Measurements from ENCODE around the gene GYG1. TPM values are rescaled to one million over a fixed set of nuclear protein-coding genes. Genes with fewer than 3 reads are reported as not detected.

The GYG1 gene
- total and polyA plus RNA-seq, 2 experiments from 2014 or later: 26.2 to 57.2 TPM

GRCh38 chr3:149011676-149012075 lies 20.3 kb downstream of the GYG1 start:
- Histone ChIP-seq H3K9me2 (ENCODE audit: insufficient read depth) (no peaks in the 10 kb centered on the region; the same call in 1 of the 2 replicates), H3K4me1 (ENCODE audit: insufficient read depth) (peaks cover 20% of the 10 kb centered on the region), H3F3A (ENCODE audit: insufficient read depth) (peaks cover 26% of the 10 kb centered on the region), H4K20me1 (ENCODE audit: insufficient read depth) (no peaks in the 10 kb centered on the region), H3K4me2 (ENCODE audit: unreplicated experiment) (no peak overlapping the region), H3K36me3 (ENCODE audit: low read depth) (peaks cover 42% of the 10 kb centered on the region), H3K27me3 (replicated peaks; ENCODE audit: insufficient read depth) (no peaks in the 10 kb centered on the region), H3K27ac (no peak overlapping the region), H3K79me2 (ENCODE audit: insufficient read depth) (no peaks in the 10 kb centered on the region), H3K9ac (no peak overlapping the region), H3K4me3 (no peak overlapping the region), H2AFZ (no peak overlapping the region), H3K9me3 (ENCODE audit: low read depth) (no peaks in the 10 kb centered on the region)
- no peak for TF ChIP-seq EZH2phosphoT487 (IDR thresholded peaks at IDR 0.05; ENCODE audit: insufficient read depth, low read depth)
- no peak for TF ChIP-seq EZH2 (IDR thresholded peaks at IDR 0.05; ENCODE audit: insufficient read depth, poor library complexity, severe bottlenecking)
- in situ Hi-C loops (cut with MboI): no loop called here
- no peak for DNase-seq
- WGBS, 2 experiments (ENCODE audit: low coverage in 1 of 2, low lambda C conversion rate in 2 of 2, missing lambda C conversion rate in 2 of 2): 73 to 74% methylated on average over 5 of the region's 5 CpGs

GRCh38 chr3:149013726-149014125 lies 22.4 kb downstream of the GYG1 start:
- H3K4me3 ChIP-seq: no peak overlapping the region
- no peaks in the 10 kb centered on the region for H3K9me3 ChIP-seq (ENCODE audit: low read depth)
- no peaks in the 10 kb centered on the region for H3K27me3 ChIP-seq (replicated peaks; ENCODE audit: insufficient read depth)
- no peaks in the 10 kb centered on the region for H3K79me2 ChIP-seq (ENCODE audit: insufficient read depth)
- DNase-seq: no peak
- no peak overlapping the region for H3K27ac ChIP-seq
- H4K20me1 ChIP-seq (ENCODE audit: insufficient read depth): no peaks in the 10 kb centered on the region
- WGBS, 2 experiments (ENCODE audit: low coverage in 1 of 2, low lambda C conversion rate in 2 of 2, missing lambda C conversion rate in 2 of 2): 96 to 98% methylated on average over 6 of the region's 6 CpGs
- H2AFZ ChIP-seq: no peak overlapping the region
- peaks cover 42% of the 10 kb centered on the region for H3K36me3 ChIP-seq (ENCODE audit: low read depth)
- in situ Hi-C loops (cut with MboI): no loop called here
- peaks cover 42% of the 10 kb centered on the region for H3F3A ChIP-seq (ENCODE audit: insufficient read depth)
- H3K9ac ChIP-seq: no peak overlapping the region
- no peaks in the 10 kb centered on the region for H3K9me2 ChIP-seq (ENCODE audit: insufficient read depth)
- no peak overlapping the region for H3K4me2 ChIP-seq (ENCODE audit: unreplicated experiment)
- H3K4me1 ChIP-seq (ENCODE audit: insufficient read depth): peaks cover 38% of the 10 kb centered on the region
- TF ChIP-seq EZH2phosphoT487 (IDR thresholded peaks at IDR 0.05; ENCODE audit: insufficient read depth, low read depth) (no peak), EZH2 (IDR thresholded peaks at IDR 0.05; ENCODE audit: insufficient read depth, poor library complexity, severe bottlenecking) (no peak)

GRCh38 chr3:149015393-149015792 lies 24.1 kb downstream of the GYG1 start:
- in situ Hi-C loops (cut with MboI): no loop called here
- peak; percentile 50 for DNase-seq

GRCh38 chr3:149016242-149016641 lies 24.9 kb downstream of the GYG1 start:
- H3K9ac ChIP-seq: peak overlapping the region; percentile 19; the same call in 1 of the 2 replicates
- no peaks in the 10 kb centered on the region for H3K9me3 ChIP-seq (ENCODE audit: low read depth)
- H3K36me3 ChIP-seq (ENCODE audit: low read depth): peaks cover 27% of the 10 kb centered on the region
- DNase-seq: no peak
- no peaks in the 10 kb centered on the region for H3K79me2 ChIP-seq (ENCODE audit: insufficient read depth)
- 92 to 100% methylated on average over 1 to 2 of the region's 2 CpGs for WGBS, 2 experiments (ENCODE audit: low coverage in 1 of 2, low lambda C conversion rate in 2 of 2, missing lambda C conversion rate in 2 of 2)
- H3K27me3 ChIP-seq (replicated peaks; ENCODE audit: insufficient read depth): no peaks in the 10 kb centered on the region
- in situ Hi-C loops (cut with MboI): no loop called here
- no peaks in the 10 kb centered on the region for H3K9me2 ChIP-seq (ENCODE audit: insufficient read depth)
- H4K20me1 ChIP-seq (ENCODE audit: insufficient read depth): no peaks in the 10 kb centered on the region
- no peak overlapping the region for H2AFZ ChIP-seq
- H3K4me1 ChIP-seq (ENCODE audit: insufficient read depth): peaks cover 60% of the 10 kb centered on the region
- TF ChIP-seq EZH2 (IDR thresholded peaks at IDR 0.05; ENCODE audit: insufficient read depth, poor library complexity, severe bottlenecking) (no peak), EZH2phosphoT487 (IDR thresholded peaks at IDR 0.05; ENCODE audit: insufficient read depth, low read depth) (no peak)
- H3K4me3 ChIP-seq: no peak overlapping the region
- peak overlapping the region; percentile 78 for H3K27ac ChIP-seq
- H3F3A ChIP-seq (ENCODE audit: insufficient read depth): peaks cover 50% of the 10 kb centered on the region
- peak overlapping the region; percentile 43 for H3K4me2 ChIP-seq (ENCODE audit: unreplicated experiment)

More at GRCh38 chr3:149015393-149015792, 24.1 kb downstream of the GYG1 start:
- H3K36me3 ChIP-seq (ENCODE audit: low read depth): peaks cover 32% of the 10 kb centered on the region
- H3K4me3 ChIP-seq: no peak overlapping the region
- TF ChIP-seq EZH2 (IDR thresholded peaks at IDR 0.05; ENCODE audit: insufficient read depth, poor library complexity, severe bottlenecking) (no peak), EZH2phosphoT487 (IDR thresholded peaks at IDR 0.05; ENCODE audit: insufficient read depth, low read depth) (no peak)
- no peak overlapping the region for H3K9ac ChIP-seq
- H3K27me3 ChIP-seq (replicated peaks; ENCODE audit: insufficient read depth): no peaks in the 10 kb centered on the region
- H3K4me2 ChIP-seq (ENCODE audit: unreplicated experiment): peak overlapping the region; percentile 7
- H3K27ac ChIP-seq: 0 out of 2 replicates have a peak overlapping the region, but pooled peaks have one; percentile 8
- 65 to 67% methylated on average over 3 of the region's 3 CpGs for WGBS, 2 experiments (ENCODE audit: low coverage in 1 of 2, low lambda C conversion rate in 2 of 2, missing lambda C conversion rate in 2 of 2)
- no peaks in the 10 kb centered on the region for H3K79me2 ChIP-seq (ENCODE audit: insufficient read depth)
- H3K4me1 ChIP-seq (ENCODE audit: insufficient read depth): peaks cover 55% of the 10 kb centered on the region
- no peaks in the 10 kb centered on the region for H3K9me2 ChIP-seq (ENCODE audit: insufficient read depth)
- peaks cover 48% of the 10 kb centered on the region for H3F3A ChIP-seq (ENCODE audit: insufficient read depth)
- H3K9me3 ChIP-seq (ENCODE audit: low read depth): no peaks in the 10 kb centered on the region
- no peak overlapping the region for H2AFZ ChIP-seq
- H4K20me1 ChIP-seq (ENCODE audit: insufficient read depth): no peaks in the 10 kb centered on the region

Data from GM23248 (cell line).